ENCODE measurements around the gene POTEH.
"Not testable (repeated sequence)": the region's sequence is repeated elsewhere in the genome, so short reads cannot be mapped to it uniquely, and the experiment has no call there.

The POTEH gene

GRCh38 chr22:15738157-15738908 lies 48.5 kb downstream of the POTEH start:
- DNase-seq (ENCODE audit: low read depth), result not testable (repeated sequence)

GRCh38 chr22:15738909-15739391 lies 49.1 kb downstream of the POTEH start:
- not testable (repeated sequence) for DNase-seq (ENCODE audit: low read depth)

- DNase-seq (ENCODE audit: low read depth), result not testable (repeated sequence)
Observed at GRCh38 chr22:15747636-15748323, 58.0 kb downstream of the POTEH start.

GRCh38 chr22:15749181-15749970 lies 59.5 kb downstream of the POTEH start:
- DNase-seq (ENCODE audit: low read depth), result not testable (repeated sequence)

GRCh38 chr22:15759443-15760097 lies 69.7 kb downstream of the POTEH start:
- DNase-seq (ENCODE audit: low read depth), result not testable (repeated sequence)

- not testable (repeated sequence) for DNase-seq (ENCODE audit: low read depth)
Observed at GRCh38 chr22:15760388-15761150, 70.7 kb downstream of the POTEH start.

- DNase-seq (ENCODE audit: low read depth), result not testable (repeated sequence)
Observed at GRCh38 chr22:15761151-15761777, 71.4 kb downstream of the POTEH start.

- not testable (repeated sequence) for DNase-seq (ENCODE audit: low read depth)
Observed at GRCh38 chr22:15763559-15763958, 73.7 kb downstream of the POTEH start.
